HL-60 (cell line): Measurements from ENCODE around the gene LEMD3.

ENCODE experiments used
- GABPA ChIP-seq: IDR thresholded peaks from 2 replicates; pipeline ENCODE4 v1.6.1; 2012; ENCODE audit warnings: low read depth
- POLR2AphosphoS5 ChIP-seq: IDR thresholded peaks from 2 replicates; pipeline ENCODE4 v1.6.1; 2012; ENCODE audit warnings: low read depth
- TF ChIP-seq, protein P1 (sequence below): IDR thresholded peaks from one replicate; pipeline ENCODE4 v1.5.1; 2011; ENCODE audit warnings: low read length, control low read depth, inconsistent platforms; ENCODE audit not compliant: insufficient read depth
- TF ChIP-seq, protein P2 (sequence below): IDR thresholded peaks from 2 replicates; pipeline ENCODE4 v1.6.1; 2012; ENCODE audit warnings: low read depth; ENCODE audit not compliant: insufficient replicate concordance

DNA sequence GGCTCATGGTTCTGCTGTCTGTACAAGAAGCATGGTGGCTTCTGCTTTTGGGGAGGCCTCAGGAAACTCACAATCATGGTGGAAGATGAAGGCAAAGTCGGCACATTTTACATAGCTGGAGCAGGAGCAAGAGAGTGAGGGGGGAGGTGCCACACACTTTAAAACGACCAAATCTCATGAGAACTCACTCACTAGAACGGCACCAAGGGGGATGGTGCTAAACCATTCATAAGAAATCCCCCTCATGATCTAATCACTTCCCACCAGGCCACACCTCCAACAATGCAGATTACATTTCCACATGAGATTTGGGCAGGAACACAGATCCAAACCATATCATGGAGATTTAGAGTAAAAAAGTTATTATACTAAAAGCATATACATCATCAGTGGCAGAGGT lies 13.6 kb upstream of the LEMD3 start:
- TF ChIP-seq GABPA (no peak), POLR2AphosphoS5 (no peak)
- TF ChIP-seq, protein P1, sequence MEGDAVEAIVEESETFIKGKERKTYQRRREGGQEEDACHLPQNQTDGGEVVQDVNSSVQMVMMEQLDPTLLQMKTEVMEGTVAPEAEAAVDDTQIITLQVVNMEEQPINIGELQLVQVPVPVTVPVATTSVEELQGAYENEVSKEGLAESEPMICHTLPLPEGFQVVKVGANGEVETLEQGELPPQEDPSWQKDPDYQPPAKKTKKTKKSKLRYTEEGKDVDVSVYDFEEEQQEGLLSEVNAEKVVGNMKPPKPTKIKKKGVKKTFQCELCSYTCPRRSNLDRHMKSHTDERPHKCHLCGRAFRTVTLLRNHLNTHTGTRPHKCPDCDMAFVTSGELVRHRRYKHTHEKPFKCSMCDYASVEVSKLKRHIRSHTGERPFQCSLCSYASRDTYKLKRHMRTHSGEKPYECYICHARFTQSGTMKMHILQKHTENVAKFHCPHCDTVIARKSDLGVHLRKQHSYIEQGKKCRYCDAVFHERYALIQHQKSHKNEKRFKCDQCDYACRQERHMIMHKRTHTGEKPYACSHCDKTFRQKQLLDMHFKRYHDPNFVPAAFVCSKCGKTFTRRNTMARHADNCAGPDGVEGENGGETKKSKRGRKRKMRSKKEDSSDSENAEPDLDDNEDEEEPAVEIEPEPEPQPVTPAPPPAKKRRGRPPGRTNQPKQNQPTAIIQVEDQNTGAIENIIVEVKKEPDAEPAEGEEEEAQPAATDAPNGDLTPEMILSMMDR = no peak
- TF ChIP-seq, protein P2, sequence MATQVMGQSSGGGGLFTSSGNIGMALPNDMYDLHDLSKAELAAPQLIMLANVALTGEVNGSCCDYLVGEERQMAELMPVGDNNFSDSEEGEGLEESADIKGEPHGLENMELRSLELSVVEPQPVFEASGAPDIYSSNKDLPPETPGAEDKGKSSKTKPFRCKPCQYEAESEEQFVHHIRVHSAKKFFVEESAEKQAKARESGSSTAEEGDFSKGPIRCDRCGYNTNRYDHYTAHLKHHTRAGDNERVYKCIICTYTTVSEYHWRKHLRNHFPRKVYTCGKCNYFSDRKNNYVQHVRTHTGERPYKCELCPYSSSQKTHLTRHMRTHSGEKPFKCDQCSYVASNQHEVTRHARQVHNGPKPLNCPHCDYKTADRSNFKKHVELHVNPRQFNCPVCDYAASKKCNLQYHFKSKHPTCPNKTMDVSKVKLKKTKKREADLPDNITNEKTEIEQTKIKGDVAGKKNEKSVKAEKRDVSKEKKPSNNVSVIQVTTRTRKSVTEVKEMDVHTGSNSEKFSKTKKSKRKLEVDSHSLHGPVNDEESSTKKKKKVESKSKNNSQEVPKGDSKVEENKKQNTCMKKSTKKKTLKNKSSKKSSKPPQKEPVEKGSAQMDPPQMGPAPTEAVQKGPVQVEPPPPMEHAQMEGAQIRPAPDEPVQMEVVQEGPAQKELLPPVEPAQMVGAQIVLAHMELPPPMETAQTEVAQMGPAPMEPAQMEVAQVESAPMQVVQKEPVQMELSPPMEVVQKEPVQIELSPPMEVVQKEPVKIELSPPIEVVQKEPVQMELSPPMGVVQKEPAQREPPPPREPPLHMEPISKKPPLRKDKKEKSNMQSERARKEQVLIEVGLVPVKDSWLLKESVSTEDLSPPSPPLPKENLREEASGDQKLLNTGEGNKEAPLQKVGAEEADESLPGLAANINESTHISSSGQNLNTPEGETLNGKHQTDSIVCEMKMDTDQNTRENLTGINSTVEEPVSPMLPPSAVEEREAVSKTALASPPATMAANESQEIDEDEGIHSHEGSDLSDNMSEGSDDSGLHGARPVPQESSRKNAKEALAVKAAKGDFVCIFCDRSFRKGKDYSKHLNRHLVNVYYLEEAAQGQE = no peak
